ENCODE measurements around the gene FBXO8.

FBXO8 gene

GRCh38 chr4:174210354-174210753, 73.1 kb downstream of the FBXO8 start:
- Histone ChIP-seq H3K9me3 (ENCODE audit: control insufficient read depth, insufficient read depth, low read length) (peaks cover 6% of the 10 kb centered on the region), H3K36me3 (ENCODE audit: control insufficient read depth, low read length) (no peaks in the 10 kb centered on the region), H3K27me3 (ENCODE audit: control insufficient read depth, low read length) (peaks cover 34% of the 10 kb centered on the region), H3K4me3 (ENCODE audit: low read length) (no peak overlapping the region), H3K9me2 (replicated peaks; ENCODE audit: control insufficient read depth, low read length) (no peaks in the 10 kb centered on the region), H4K20me1 (ENCODE audit: control insufficient read depth, insufficient read depth, low read depth, low read length) (no peaks in the 10 kb centered on the region), H3K4me2 (ENCODE audit: low read length) (no peak overlapping the region), H3K27ac (ENCODE audit: low read depth, low read length) (no peak overlapping the region), H3K79me2 (ENCODE audit: control insufficient read depth, low read length) (no peaks in the 10 kb centered on the region), H3F3A (ENCODE audit: control insufficient read depth, insufficient read depth) (no peaks in the 10 kb centered on the region), H3K4me1 (ENCODE audit: control insufficient read depth, low read length) (no peaks in the 10 kb centered on the region)
- TF ChIP-seq CTCF (IDR thresholded peaks at IDR 0.05; ENCODE audit: low read depth, low read length, poor library complexity, severe bottlenecking) (no peak), EZH2phosphoT487 (IDR thresholded peaks at IDR 0.05; ENCODE audit: borderline replicate concordance, low read length) (no peak)

- Histone ChIP-seq H3K4me3 (ENCODE audit: low read length) (no peak overlapping the region), H3K9me3 (ENCODE audit: control insufficient read depth, insufficient read depth, low read length) (peaks cover 6% of the 10 kb centered on the region), H3K36me3 (ENCODE audit: control insufficient read depth, low read length) (no peaks in the 10 kb centered on the region), H3K79me2 (ENCODE audit: control insufficient read depth, low read length) (no peaks in the 10 kb centered on the region), H4K20me1 (ENCODE audit: control insufficient read depth, insufficient read depth, low read depth, low read length) (no peaks in the 10 kb centered on the region), H3K27ac (ENCODE audit: low read depth, low read length) (no peak overlapping the region), H3K27me3 (ENCODE audit: control insufficient read depth, low read length) (peaks cover 24% of the 10 kb centered on the region), H3K4me2 (ENCODE audit: low read length) (no peak overlapping the region), H3F3A (ENCODE audit: control insufficient read depth, insufficient read depth) (no peaks in the 10 kb centered on the region), H3K9me2 (replicated peaks; ENCODE audit: control insufficient read depth, low read length) (no peaks in the 10 kb centered on the region), H3K4me1 (ENCODE audit: control insufficient read depth, low read length) (no peaks in the 10 kb centered on the region)
- TF ChIP-seq CTCF (IDR thresholded peaks at IDR 0.05; ENCODE audit: low read depth, low read length, poor library complexity, severe bottlenecking) (no peak), EZH2phosphoT487 (IDR thresholded peaks at IDR 0.05; ENCODE audit: borderline replicate concordance, low read length) (no peak)
Observed at GRCh38 chr4:174209341-174209740, 74.1 kb downstream of the FBXO8 start.

GRCh38 chr4:174207367-174207766, 76.1 kb downstream of the FBXO8 start:
- no peak overlapping the region for H3K27ac ChIP-seq (ENCODE audit: low read depth, low read length)

More at GRCh38 chr4:174207367-174207766, 76.1 kb downstream of the FBXO8 start:
- Histone ChIP-seq H4K20me1 (ENCODE audit: control insufficient read depth, insufficient read depth, low read depth, low read length) (no peaks in the 10 kb centered on the region), H3K27me3 (ENCODE audit: control insufficient read depth, low read length) (peaks cover 7% of the 10 kb centered on the region), H3K9me2 (replicated peaks; ENCODE audit: control insufficient read depth, low read length) (no peaks in the 10 kb centered on the region), H3K4me3 (ENCODE audit: low read length) (no peak overlapping the region), H3K4me1 (ENCODE audit: control insufficient read depth, low read length) (no peaks in the 10 kb centered on the region), H3K4me2 (ENCODE audit: low read length) (no peak overlapping the region), H3K36me3 (ENCODE audit: control insufficient read depth, low read length) (no peaks in the 10 kb centered on the region), H3F3A (ENCODE audit: control insufficient read depth, insufficient read depth) (no peaks in the 10 kb centered on the region), H3K9me3 (ENCODE audit: control insufficient read depth, insufficient read depth, low read length) (no peaks in the 10 kb centered on the region), H3K79me2 (ENCODE audit: control insufficient read depth, low read length) (no peaks in the 10 kb centered on the region)
- no peak for TF ChIP-seq EZH2phosphoT487 (IDR thresholded peaks at IDR 0.05; ENCODE audit: borderline replicate concordance, low read length)
- TF ChIP-seq CTCF (IDR thresholded peaks at IDR 0.05; ENCODE audit: low read depth, low read length, poor library complexity, severe bottlenecking), result no peak
